OCI-LY3 (cell line): ENCODE data around the gene C2CD4B.

Experiments
- CTCF ChIP-seq: fragments of 200-600, 300-600 bp; sonication (generic); IDR thresholded peaks from 2 replicates; pipeline ENCODE4 v1.5.1; 2014; ENCODE audit warnings: antibody characterized with exemption, low read length, low read depth
- EZH2phosphoT487 ChIP-seq: fragments of 200-600 bp; shearing (Covaris generic); IDR thresholded peaks from 2 replicates; pipeline ENCODE4 v1.6.1; 2018; ENCODE audit warnings: antibody characterized with exemption, mixed run types, low read depth

GRCh38 chr15:62208367-62208766 is 43.3 kb upstream of the C2CD4B start:
- TF ChIP-seq CTCF (no peak), EZH2phosphoT487 (no peak)
